IMR-90 (cell line): ENCODE results near the gene ATG10. TPM values are rescaled to one million over a fixed set of nuclear protein-coding genes. Genes with fewer than 3 reads are reported as not detected.

Experiments used
- ATAC-seq: fragments of 200-7000 bp; cut with Tn5 transposase; 2 replicates; pipeline ENCODE4 v1.9.1; 2020; ENCODE audit warnings: low read depth, mild to moderate bottlenecking, moderate library complexity
- BruUV-seq: library from RNA; stranded (reverse); fragments of 400-500 nt; replicated peaks from 2 replicates; lab custom pipeline; 2021; lab: Mats Ljungman, UMichigan
- CTCF ChIA-PET: fragments of 300-600 bp; formaldehyde crosslinking; extraction: SDS; loops from one replicate; lab custom pipeline; 2021; ENCODE audit warnings: antibody characterized with exemption; lab: Yijun Ruan, JAX
- POLR2A ChIA-PET: fragments of 300-600 bp; sonication (Branson Sonifier 250); formaldehyde crosslinking; loops from one replicate; lab custom pipeline; 2022; ENCODE audit warnings: antibody characterized with exemption; ENCODE audit not compliant: unreplicated experiment; lab: Charles Lee
- DNase-seq: peaks from one replicate; pipeline ENCODE4 v3.0.0; 2013
- H2AFZ ChIP-seq: replicated peaks from 2 replicates; pipeline ENCODE3; 2013; ENCODE audit warnings: low read length, mild to moderate bottlenecking; ENCODE audit not compliant: poor library complexity
- H2AK5ac ChIP-seq: 2 replicates; pipeline ENCODE4 v1.6.1; 2013; ENCODE audit warnings: low read depth, low read length, inconsistent platforms
- H2AK9ac ChIP-seq: replicated peaks from 2 replicates; pipeline ENCODE3; 2013; ENCODE audit warnings: mild to moderate bottlenecking, low read depth, low read length, moderate library complexity; ENCODE audit not compliant: poor library complexity
- H2BK120ac ChIP-seq: 2 replicates; pipeline ENCODE4 v1.6.1; 2013; ENCODE audit warnings: low read depth, low read length, inconsistent platforms
- H2BK15ac ChIP-seq: 3 replicates; pipeline ENCODE4 v1.6.1; 2013; ENCODE audit warnings: low read depth, low read length, inconsistent platforms
- H2BK20ac ChIP-seq: 2 replicates; pipeline ENCODE4 v1.6.1; 2013; ENCODE audit warnings: low read depth, mild to moderate bottlenecking, inconsistent platforms, low read length, moderate library complexity
- H2BK5ac ChIP-seq: 2 replicates; pipeline ENCODE4 v1.6.1; 2013; ENCODE audit warnings: mild to moderate bottlenecking, low read depth, low read length, inconsistent platforms; ENCODE audit not compliant: poor library complexity, severe bottlenecking
- H3K14ac ChIP-seq: replicated peaks from 2 replicates; pipeline ENCODE4 v1.6.1; 2013; ENCODE audit warnings: low read depth, low read length, inconsistent platforms
- H3K18ac ChIP-seq: 2 replicates; pipeline ENCODE4 v1.6.1; 2013; ENCODE audit warnings: low read depth, low read length, control low read depth
- H3K23ac ChIP-seq: 2 replicates; pipeline ENCODE4 v1.6.1; 2013; ENCODE audit warnings: low read depth, low read length, inconsistent platforms
- H3K27ac ChIP-seq: 2 replicates; pipeline ENCODE4 v1.5.1; 2013; ENCODE audit warnings: mild to moderate bottlenecking, control low read depth, low read length; ENCODE audit not compliant: insufficient read depth
- H3K27me3 ChIP-seq: 2 replicates; pipeline ENCODE4 v1.6.1; 2013; ENCODE audit warnings: low read length; ENCODE audit not compliant: control insufficient read depth, insufficient read depth
- H3K36me3 ChIP-seq: 2 replicates; pipeline ENCODE4 v1.6.1; 2013; ENCODE audit warnings: low read length, mixed read lengths; ENCODE audit not compliant: control insufficient read depth, insufficient read depth
- H3K4ac ChIP-seq: 2 replicates; pipeline ENCODE4 v1.6.1; 2013; ENCODE audit warnings: low read depth, low read length, inconsistent platforms
- H3K4me1 ChIP-seq: 2 replicates; pipeline ENCODE4 v1.6.1; 2013; ENCODE audit warnings: low read length, mixed read lengths; ENCODE audit not compliant: control insufficient read depth, insufficient read depth
- H3K4me2 ChIP-seq: 2 replicates; pipeline ENCODE4 v1.6.1; 2013; ENCODE audit warnings: low read depth, mild to moderate bottlenecking, control low read depth, low read length, moderate library complexity
- H3K4me3 ChIP-seq: 2 replicates; pipeline ENCODE4 v1.5.1; 2013; ENCODE audit warnings: low read depth, mild to moderate bottlenecking, control low read depth, low read length, moderate library complexity; ENCODE audit not compliant: insufficient read depth
- H3K56ac ChIP-seq: 2 replicates; pipeline ENCODE4 v1.6.1; 2013; ENCODE audit warnings: low read length, inconsistent platforms; ENCODE audit not compliant: insufficient read depth; ENCODE audit errors: extremely low read depth
- H3K79me1 ChIP-seq, 2 experiments: 2 replicates each; pipeline ENCODE4 v1.6.1; 2013; ENCODE audit warnings: low read length in 2 of 2, inconsistent platforms in 1 of 2, low read depth in 1 of 2
- H3K9ac ChIP-seq: 2 replicates; pipeline ENCODE4 v1.6.1; 2013; ENCODE audit warnings: low read depth, low read length, control low read depth
- H3K9me1 ChIP-seq: 2 replicates; pipeline ENCODE4 v1.6.1; 2013; ENCODE audit warnings: low read length, inconsistent platforms; ENCODE audit not compliant: insufficient read depth
- H3K9me3 ChIP-seq: 2 replicates; pipeline ENCODE4 v1.6.1; 2013; ENCODE audit warnings: low read length; ENCODE audit not compliant: control insufficient read depth, insufficient read depth
- H4K20me1 ChIP-seq: 2 replicates; pipeline ENCODE4 v1.6.1; 2013; ENCODE audit warnings: low read length, inconsistent platforms; ENCODE audit not compliant: insufficient read depth
- H4K5ac ChIP-seq: 2 replicates; pipeline ENCODE4 v1.6.1; 2013; ENCODE audit warnings: mild to moderate bottlenecking, low read depth, low read length, control low read depth
- H4K8ac ChIP-seq, 2 experiments: 2 replicates each; pipeline ENCODE4 v1.6.1; 2013; ENCODE audit warnings: low read depth in 2 of 2, low read length in 2 of 2, control low read depth in 1 of 2, inconsistent platforms in 1 of 2
- H4K91ac ChIP-seq: 2 replicates; pipeline ENCODE4 v1.6.1; 2013; ENCODE audit warnings: low read depth, low read length, inconsistent platforms; ENCODE audit not compliant: insufficient read depth
- CEBPB ChIP-seq: IDR thresholded peaks from 2 replicates; pipeline ENCODE4 v1.6.1; 2012; ENCODE audit warnings: low read depth, low read length, improper control_type of control experiment
- FOS ChIP-seq: fragments of 150-350 bp; IDR thresholded peaks from 2 replicates; pipeline ENCODE4 v1.6.1; 2016; ENCODE audit warnings: low read depth, low read length
- NFE2L2 ChIP-seq: fragments of 150-350 bp; IDR thresholded peaks from 2 replicates; pipeline ENCODE4 v1.6.1; 2016; ENCODE audit warnings: low read depth, mild to moderate bottlenecking, low read length
- RCOR1 ChIP-seq: IDR thresholded peaks from 2 replicates; pipeline ENCODE4 v1.6.1; 2012; ENCODE audit warnings: mild to moderate bottlenecking, low read length, improper control_type of control experiment; ENCODE audit not compliant: insufficient replicate concordance
- RFX5 ChIP-seq: IDR thresholded peaks from 2 replicates; pipeline ENCODE4 v1.8.0; 2012; ENCODE audit warnings: low read depth, mild to moderate bottlenecking, low read length, moderate library complexity
- dilution Hi-C: fragments of 300-500 bp; cut with HindIII; formaldehyde crosslinking; loops from one replicate; pipeline ENCODE4 v1.14.3; 2018; ENCODE audit warnings: low sequenced_read_pairs; ENCODE audit not compliant: unreplicated experiment
- in situ Hi-C: fragments of 300-500 bp; cut with MboI; formaldehyde crosslinking; loops from 3 replicates; pipeline ENCODE4 v1.14.3; 2019; ENCODE audit warnings: low sequenced_read_pairs, inconsistent platforms, mixed read lengths
- intact Hi-C: fragments of 100-400 bp; cut with micrococcal nuclease; formaldehyde crosslinking; loops from 2 replicates; pipeline ENCODE4 v1.10.0; 2022
- polyA plus RNA-seq, 3 experiments: library from polyadenylated mRNA; depleted of rRNA; stranded (reverse); fragments of >200 nt; gene quantifications; 2 replicates each; pipeline ENCODE4 v1.2.3, GENCODE V29; 2012; ENCODE audit warnings: low replicate concordance in 1 of 3
- total RNA-seq: library from RNA; depleted of rRNA; stranded (reverse); fragments of >200 nt; gene quantifications from 2 replicates; pipeline ENCODE4 v1.2.3, GENCODE V29; 2012
- TF ChIP-seq, protein P1 (sequence below): conservative IDR thresholded peaks from 2 replicates; pipeline ENCODE4 v1.5.1; 2012; ENCODE audit warnings: mild to moderate bottlenecking, low read depth, low read length, improper control_type of control experiment
- TF ChIP-seq, protein P2 (sequence below): fragments of 150-350 bp; IDR thresholded peaks from 2 replicates; pipeline ENCODE4 v1.6.1; 2017; ENCODE audit warnings: mild to moderate bottlenecking, antibody characterized with exemption, low read length, low read depth
- TF ChIP-seq, protein P3 (sequence below): fragments of 150-350 bp; IDR thresholded peaks from 2 replicates; pipeline ENCODE4 v1.6.1; 2016; ENCODE audit warnings: low read depth, mild to moderate bottlenecking, low read length, moderate library complexity, borderline replicate concordance

The ATG10 gene
- total and polyA plus RNA-seq, 2 of the 4 experiments (the other 2 are of a cell fraction), result 3.4 to 8.1 TPM

DNA sequence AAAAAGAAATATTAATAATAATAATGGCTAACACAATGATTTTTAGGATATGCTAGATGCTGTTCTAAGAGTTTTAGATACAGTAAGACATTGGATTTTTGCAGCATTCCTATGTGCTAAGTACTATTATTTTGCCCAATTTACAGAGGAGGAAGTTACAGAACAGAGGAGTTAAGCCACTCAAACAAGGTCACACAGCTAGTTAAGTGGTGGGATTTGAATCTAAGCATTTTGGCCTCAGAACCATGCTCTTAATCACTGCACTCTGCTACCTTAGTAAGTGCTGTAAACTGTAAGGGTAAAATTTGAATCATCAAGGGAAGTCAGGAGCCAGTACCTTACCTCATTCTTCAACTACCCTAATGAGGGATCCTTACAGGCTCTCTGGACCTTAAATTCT is 280.9 kb downstream of the ATG10 start:
- H3K9me1 ChIP-seq, result peaks cover 3% of the 10 kb centered on the region
- no peak overlapping the region for H2BK5ac ChIP-seq
- CTCF ChIA-PET, result no interaction called here
- H2BK20ac ChIP-seq, result no peak overlapping the region
- no peak overlapping the region for H3K9ac ChIP-seq
- no peak overlapping the region for H2AFZ ChIP-seq
- dilution Hi-C loops (no loop called here), intact Hi-C loops (loop anchor here (10.0 kb wide), 1 partner anchor 748 kb away; no protein-coding TSS in a partner anchor), in situ Hi-C loops (no loop called here)
- POLR2A ChIA-PET, result no interaction called here
- ATAC-seq (no peak), DNase-seq (no peak)
- H3K4ac ChIP-seq, result no peak overlapping the region
- H2AK9ac ChIP-seq, result no peak overlapping the region
- no peaks in the 10 kb centered on the region for H3K36me3 ChIP-seq
- no peaks in the 10 kb centered on the region for H3K79me1 ChIP-seq
- H2BK15ac ChIP-seq, result no peak overlapping the region
- H3K14ac ChIP-seq, result no peak overlapping the region
- no peak overlapping the region for H4K91ac ChIP-seq
- H4K20me1 ChIP-seq, result no peaks in the 10 kb centered on the region
- BruUV-seq, result no TSS peak
- H2BK120ac ChIP-seq, result no peak overlapping the region
- H3K9me3 ChIP-seq, result no peaks in the 10 kb centered on the region
- no peak overlapping the region for H3K27ac ChIP-seq
- no peak overlapping the region for H4K8ac ChIP-seq
- H2AK5ac ChIP-seq, result no peak overlapping the region
- H3K4me1 ChIP-seq, result peaks cover 1% of the 10 kb centered on the region; the same call in 1 of the 2 replicates
- no peak overlapping the region for H4K5ac ChIP-seq
- TF ChIP-seq, protein P1, sequence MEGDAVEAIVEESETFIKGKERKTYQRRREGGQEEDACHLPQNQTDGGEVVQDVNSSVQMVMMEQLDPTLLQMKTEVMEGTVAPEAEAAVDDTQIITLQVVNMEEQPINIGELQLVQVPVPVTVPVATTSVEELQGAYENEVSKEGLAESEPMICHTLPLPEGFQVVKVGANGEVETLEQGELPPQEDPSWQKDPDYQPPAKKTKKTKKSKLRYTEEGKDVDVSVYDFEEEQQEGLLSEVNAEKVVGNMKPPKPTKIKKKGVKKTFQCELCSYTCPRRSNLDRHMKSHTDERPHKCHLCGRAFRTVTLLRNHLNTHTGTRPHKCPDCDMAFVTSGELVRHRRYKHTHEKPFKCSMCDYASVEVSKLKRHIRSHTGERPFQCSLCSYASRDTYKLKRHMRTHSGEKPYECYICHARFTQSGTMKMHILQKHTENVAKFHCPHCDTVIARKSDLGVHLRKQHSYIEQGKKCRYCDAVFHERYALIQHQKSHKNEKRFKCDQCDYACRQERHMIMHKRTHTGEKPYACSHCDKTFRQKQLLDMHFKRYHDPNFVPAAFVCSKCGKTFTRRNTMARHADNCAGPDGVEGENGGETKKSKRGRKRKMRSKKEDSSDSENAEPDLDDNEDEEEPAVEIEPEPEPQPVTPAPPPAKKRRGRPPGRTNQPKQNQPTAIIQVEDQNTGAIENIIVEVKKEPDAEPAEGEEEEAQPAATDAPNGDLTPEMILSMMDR, result no peak
- TF ChIP-seq RFX5, result no peak
- no peak for TF ChIP-seq NFE2L2
- TF ChIP-seq FOS, result no peak
- no peak for TF ChIP-seq CEBPB
- TF ChIP-seq, protein P2, sequence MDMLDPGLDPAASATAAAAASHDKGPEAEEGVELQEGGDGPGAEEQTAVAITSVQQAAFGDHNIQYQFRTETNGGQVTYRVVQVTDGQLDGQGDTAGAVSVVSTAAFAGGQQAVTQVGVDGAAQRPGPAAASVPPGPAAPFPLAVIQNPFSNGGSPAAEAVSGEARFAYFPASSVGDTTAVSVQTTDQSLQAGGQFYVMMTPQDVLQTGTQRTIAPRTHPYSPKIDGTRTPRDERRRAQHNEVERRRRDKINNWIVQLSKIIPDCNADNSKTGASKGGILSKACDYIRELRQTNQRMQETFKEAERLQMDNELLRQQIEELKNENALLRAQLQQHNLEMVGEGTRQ, result no peak
- TF ChIP-seq, protein P3, sequence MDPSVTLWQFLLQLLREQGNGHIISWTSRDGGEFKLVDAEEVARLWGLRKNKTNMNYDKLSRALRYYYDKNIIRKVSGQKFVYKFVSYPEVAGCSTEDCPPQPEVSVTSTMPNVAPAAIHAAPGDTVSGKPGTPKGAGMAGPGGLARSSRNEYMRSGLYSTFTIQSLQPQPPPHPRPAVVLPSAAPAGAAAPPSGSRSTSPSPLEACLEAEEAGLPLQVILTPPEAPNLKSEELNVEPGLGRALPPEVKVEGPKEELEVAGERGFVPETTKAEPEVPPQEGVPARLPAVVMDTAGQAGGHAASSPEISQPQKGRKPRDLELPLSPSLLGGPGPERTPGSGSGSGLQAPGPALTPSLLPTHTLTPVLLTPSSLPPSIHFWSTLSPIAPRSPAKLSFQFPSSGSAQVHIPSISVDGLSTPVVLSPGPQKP, result no peak
- no peak for TF ChIP-seq RCOR1
- no peak overlapping the region for H3K56ac ChIP-seq
- H3K18ac ChIP-seq, result no peak overlapping the region
- no peaks in the 10 kb centered on the region for H3K27me3 ChIP-seq
- no peak overlapping the region for H3K4me3 ChIP-seq
- no peak overlapping the region for H3K23ac ChIP-seq
- no peak overlapping the region for H3K4me2 ChIP-seq
